ENCODE results near the gene EEFSEC.

DNA sequence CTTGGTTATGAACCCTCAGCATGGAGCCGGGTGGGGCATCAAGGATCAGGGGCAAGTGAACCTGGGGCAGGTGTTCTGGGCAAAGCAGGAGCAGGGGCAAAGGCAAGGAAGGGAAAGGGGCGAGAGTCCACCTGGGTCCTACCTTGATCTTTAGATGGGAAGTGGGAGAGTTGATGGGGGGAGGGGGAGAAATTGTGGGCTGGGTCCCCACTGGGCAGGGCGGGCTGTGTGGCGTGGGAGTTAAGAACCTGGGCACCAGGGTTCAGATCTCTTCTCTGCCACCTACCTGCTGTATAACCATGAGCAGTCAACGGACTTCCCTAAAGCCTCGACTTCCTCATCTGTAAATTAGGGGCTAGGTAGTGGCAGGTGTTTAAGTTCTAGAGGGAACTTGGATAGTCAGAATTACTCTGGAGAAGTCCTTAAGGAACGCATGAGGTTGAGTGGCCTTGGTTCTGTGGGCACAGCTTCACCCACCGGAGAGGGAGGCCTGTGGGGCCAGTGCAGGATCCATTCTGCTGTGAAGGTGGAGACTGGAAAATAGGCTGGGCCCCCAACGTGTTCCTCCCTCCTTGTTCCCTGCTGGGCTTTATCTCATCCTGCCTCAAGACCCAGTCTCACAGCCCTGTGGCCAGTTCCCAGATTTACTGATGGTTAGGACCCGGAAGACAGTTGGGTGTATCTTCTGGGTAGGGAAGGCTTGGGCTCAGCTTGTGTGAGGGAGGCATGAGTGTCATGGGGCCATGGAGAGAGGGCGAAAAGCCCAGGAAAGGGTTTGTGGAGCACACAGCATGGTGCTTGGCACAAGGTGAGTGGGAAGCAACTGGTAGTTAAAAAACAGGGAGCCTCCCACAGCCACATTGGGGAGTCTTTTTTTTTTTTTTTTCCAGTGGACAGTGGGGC, 90.6 kb downstream of the EEFSEC start:
- TF ChIP-seq POLR2A (IDR thresholded peaks at IDR 0.05) (no peak), EP300 (IDR thresholded peaks at IDR 0.05) (no peak)
- TF ChIP-seq, protein P1, sequence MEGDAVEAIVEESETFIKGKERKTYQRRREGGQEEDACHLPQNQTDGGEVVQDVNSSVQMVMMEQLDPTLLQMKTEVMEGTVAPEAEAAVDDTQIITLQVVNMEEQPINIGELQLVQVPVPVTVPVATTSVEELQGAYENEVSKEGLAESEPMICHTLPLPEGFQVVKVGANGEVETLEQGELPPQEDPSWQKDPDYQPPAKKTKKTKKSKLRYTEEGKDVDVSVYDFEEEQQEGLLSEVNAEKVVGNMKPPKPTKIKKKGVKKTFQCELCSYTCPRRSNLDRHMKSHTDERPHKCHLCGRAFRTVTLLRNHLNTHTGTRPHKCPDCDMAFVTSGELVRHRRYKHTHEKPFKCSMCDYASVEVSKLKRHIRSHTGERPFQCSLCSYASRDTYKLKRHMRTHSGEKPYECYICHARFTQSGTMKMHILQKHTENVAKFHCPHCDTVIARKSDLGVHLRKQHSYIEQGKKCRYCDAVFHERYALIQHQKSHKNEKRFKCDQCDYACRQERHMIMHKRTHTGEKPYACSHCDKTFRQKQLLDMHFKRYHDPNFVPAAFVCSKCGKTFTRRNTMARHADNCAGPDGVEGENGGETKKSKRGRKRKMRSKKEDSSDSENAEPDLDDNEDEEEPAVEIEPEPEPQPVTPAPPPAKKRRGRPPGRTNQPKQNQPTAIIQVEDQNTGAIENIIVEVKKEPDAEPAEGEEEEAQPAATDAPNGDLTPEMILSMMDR (IDR thresholded peaks at IDR 0.05) = no peak
